ENCODE results near the gene VAT1L.

The VAT1L gene

DNA sequence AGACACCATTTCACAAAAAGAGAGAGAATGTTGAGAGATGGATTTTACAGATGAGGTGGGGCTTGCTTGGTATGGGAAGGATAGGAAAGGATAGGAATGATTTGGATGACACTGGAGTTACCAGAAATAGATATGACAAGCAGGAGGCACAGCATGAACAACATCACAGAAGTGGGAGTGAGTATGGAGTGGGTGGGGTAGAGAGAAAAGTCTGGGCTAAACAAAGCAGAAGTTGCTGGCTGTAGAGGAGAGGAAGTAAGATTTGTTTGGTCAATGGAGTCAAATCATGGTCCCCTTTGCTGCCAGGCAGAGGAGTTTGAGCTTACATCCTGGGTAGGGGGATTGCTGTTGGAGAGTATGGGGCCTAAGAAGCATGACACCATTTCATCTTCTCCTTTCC, 101.7 kb downstream of the VAT1L start:
- H2AFZ ChIP-seq (ENCODE audit: low read length, unreplicated experiment): no peak overlapping the region
- H3K27ac ChIP-seq (ENCODE audit: low read depth, low read length): no peak overlapping the region
- H3K27me3 ChIP-seq (ENCODE audit: insufficient read depth, low read length): 0 out of 2 replicates have a peak, but pooled peaks cover 7% of the 10 kb centered on the region
- no peaks in the 10 kb centered on the region for H3K4me1 ChIP-seq (ENCODE audit: control insufficient read depth, insufficient read depth, low read length, unreplicated experiment)
- H3K36me3 ChIP-seq (ENCODE audit: insufficient read depth, low read length): no peaks in the 10 kb centered on the region
- H3K4me3 ChIP-seq (ENCODE audit: low read depth, low read length): no peak overlapping the region
- no peaks in the 10 kb centered on the region for H3K79me2 ChIP-seq (ENCODE audit: control insufficient read depth, insufficient read depth, low read length, unreplicated experiment)

DNA sequence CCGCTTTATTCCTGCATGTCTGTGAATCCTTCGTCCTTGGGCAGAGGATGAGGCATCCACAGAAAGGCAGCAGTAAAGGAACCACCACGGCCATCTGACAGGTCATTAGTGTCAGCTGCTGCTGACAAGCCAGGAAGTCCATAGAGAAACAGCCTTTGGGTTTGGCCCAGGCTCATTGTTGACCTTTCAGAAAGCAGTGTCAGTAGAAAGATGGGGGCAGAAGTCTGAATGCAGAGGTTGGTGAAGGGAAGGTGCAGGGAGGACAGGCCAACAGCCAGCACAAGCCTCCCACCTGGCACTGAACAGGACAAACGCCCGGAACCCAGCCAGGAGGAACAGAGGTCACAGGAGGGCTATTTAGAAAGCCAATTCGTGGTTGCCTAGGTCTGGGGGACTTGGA, 105.8 kb downstream of the VAT1L start:
- Histone ChIP-seq H3K36me3 (ENCODE audit: insufficient read depth, low read length) (no peaks in the 10 kb centered on the region), H3K27me3 (ENCODE audit: insufficient read depth, low read length) (no peaks in the 10 kb centered on the region), H3K27ac (ENCODE audit: low read depth, low read length) (no peak overlapping the region), H3K4me1 (ENCODE audit: control insufficient read depth, insufficient read depth, low read length, unreplicated experiment) (no peaks in the 10 kb centered on the region), H3K4me3 (ENCODE audit: low read depth, low read length) (no peak overlapping the region), H3K79me2 (ENCODE audit: control insufficient read depth, insufficient read depth, low read length, unreplicated experiment) (no peaks in the 10 kb centered on the region), H2AFZ (ENCODE audit: low read length, unreplicated experiment) (no peak overlapping the region)

DNA sequence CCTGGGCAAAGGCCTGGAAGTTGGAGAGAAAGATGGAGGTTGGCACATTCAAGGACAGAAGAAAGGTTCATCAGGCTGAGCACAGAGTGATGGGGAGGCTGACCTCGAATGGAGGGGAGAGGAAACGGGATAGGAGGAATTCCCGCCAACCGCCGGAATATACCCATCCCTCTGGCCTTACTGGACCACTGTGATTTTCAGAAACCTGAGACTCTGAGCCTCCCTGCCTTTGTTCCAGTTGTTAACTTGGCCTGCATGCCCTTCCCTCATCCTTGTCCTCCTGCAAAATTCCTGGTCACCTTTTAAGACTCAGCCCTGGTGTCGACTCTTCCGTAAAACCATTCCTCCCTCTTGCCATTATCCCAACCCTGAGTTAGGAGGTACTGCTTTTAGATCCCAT, 107.6 kb downstream of the VAT1L start:
- Histone ChIP-seq H2AFZ (ENCODE audit: low read length, unreplicated experiment) (no peak overlapping the region), H3K79me2 (ENCODE audit: control insufficient read depth, insufficient read depth, low read length, unreplicated experiment) (no peaks in the 10 kb centered on the region), H3K27ac (ENCODE audit: low read depth, low read length) (no peak overlapping the region), H3K4me1 (ENCODE audit: control insufficient read depth, insufficient read depth, low read length, unreplicated experiment) (no peaks in the 10 kb centered on the region), H3K27me3 (ENCODE audit: insufficient read depth, low read length) (no peaks in the 10 kb centered on the region), H3K4me3 (ENCODE audit: low read depth, low read length) (no peak overlapping the region), H3K36me3 (ENCODE audit: insufficient read depth, low read length) (no peaks in the 10 kb centered on the region)

DNA sequence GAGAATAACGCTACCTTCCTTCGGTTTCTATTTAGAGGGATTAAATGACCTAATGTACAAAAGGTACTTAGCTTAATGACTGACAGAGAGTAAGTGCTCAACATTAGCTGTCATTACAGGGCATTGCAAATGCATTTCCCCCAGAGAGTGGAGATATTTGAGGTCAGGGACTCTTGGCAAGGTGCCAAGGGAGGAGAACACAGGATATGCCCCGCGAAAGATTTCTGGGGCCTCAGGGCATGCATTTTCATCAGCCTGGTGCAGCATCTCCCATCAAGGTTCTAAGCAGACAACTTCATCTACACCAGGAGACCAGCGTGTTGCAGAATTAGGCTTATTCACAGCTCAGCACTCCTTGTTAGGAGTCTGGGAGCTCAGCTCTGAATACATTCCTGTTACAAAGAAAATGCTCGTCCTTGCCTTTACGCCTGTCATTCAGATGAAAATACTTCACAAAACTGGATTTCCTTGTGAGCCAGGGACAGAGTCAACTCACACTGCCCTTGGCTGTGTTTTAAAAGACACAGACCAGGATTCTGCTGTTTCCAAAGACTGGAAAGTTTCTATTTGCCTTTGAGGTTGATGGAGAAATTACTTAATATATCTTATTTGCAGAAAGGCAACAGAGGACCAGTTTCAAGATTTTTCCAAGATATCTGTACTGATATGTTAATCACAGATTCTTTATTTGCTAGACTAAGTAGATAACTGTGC, 108.2 kb downstream of the VAT1L start:
- H3K4me3 ChIP-seq (ENCODE audit: low read depth, low read length): no peak overlapping the region
- no peak overlapping the region for H3K27ac ChIP-seq (ENCODE audit: low read depth, low read length)
- H3K27me3 ChIP-seq (ENCODE audit: insufficient read depth, low read length): no peaks in the 10 kb centered on the region
- H3K79me2 ChIP-seq (ENCODE audit: control insufficient read depth, insufficient read depth, low read length, unreplicated experiment): no peaks in the 10 kb centered on the region
- H2AFZ ChIP-seq (ENCODE audit: low read length, unreplicated experiment): no peak overlapping the region
- H3K4me1 ChIP-seq (ENCODE audit: control insufficient read depth, insufficient read depth, low read length, unreplicated experiment): no peaks in the 10 kb centered on the region
- H3K36me3 ChIP-seq (ENCODE audit: insufficient read depth, low read length): no peaks in the 10 kb centered on the region

DNA sequence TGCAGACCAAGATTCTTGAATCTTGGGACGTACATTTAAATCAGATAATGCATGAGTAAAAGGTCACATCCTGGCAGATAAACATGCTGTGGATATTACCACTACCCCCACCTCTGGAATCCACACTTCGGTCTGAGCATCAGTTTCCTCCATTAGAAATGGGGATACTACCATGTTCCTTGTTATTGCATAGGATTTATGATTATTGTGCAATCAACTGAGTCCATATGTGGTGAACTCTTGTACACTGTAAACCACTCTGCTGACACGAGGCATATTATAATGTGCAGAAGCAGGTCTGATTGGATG, 108.7 kb downstream of the VAT1L start:
- Histone ChIP-seq H3K4me1 (ENCODE audit: control insufficient read depth, insufficient read depth, low read length, unreplicated experiment) (no peaks in the 10 kb centered on the region), H3K27ac (ENCODE audit: low read depth, low read length) (no peak overlapping the region), H3K27me3 (ENCODE audit: insufficient read depth, low read length) (no peaks in the 10 kb centered on the region), H2AFZ (ENCODE audit: low read length, unreplicated experiment) (no peak overlapping the region), H3K36me3 (ENCODE audit: insufficient read depth, low read length) (no peaks in the 10 kb centered on the region), H3K79me2 (ENCODE audit: control insufficient read depth, insufficient read depth, low read length, unreplicated experiment) (no peaks in the 10 kb centered on the region), H3K4me3 (ENCODE audit: low read depth, low read length) (no peak overlapping the region)

DNA sequence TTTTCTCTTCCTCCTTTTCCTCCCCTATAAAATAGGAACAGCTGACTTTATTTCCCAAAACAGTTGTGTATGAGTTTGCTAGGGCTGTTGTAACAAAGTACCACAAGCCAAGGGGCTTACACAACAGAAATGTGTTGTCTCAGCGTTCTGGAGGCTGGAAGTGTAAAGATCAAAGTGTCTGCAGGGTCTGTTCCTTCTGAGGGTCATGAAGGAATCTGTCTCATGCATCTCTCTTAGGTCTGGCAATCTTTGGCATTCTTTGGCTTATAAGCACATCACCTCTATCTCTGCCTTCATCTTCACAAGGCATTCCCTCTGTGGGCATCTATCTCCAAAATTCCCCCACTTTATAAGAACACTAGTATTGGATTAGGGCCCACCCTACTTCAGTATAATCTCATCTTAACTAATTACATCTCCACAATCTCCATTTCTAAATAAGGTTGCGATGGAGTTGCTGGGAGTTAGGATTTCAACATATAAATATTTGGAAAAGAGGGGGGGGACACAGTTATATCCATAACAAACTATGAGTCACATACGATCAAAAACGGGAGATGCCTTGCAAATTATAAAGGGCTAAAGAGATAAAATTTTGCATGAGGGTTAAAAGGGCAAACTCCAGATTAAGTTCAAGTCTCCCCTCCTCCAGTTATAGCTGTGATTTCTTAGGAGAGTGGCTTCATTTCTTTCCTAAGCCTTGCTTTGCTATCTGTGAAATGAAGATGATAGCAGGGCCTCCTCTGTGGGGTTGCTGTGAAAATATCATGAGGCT, 109.7 kb downstream of the VAT1L start:
- Histone ChIP-seq H3K27me3 (ENCODE audit: insufficient read depth, low read length) (no peaks in the 10 kb centered on the region), H3K4me1 (ENCODE audit: control insufficient read depth, insufficient read depth, low read length, unreplicated experiment) (no peaks in the 10 kb centered on the region), H3K27ac (ENCODE audit: low read depth, low read length) (no peak overlapping the region), H3K36me3 (ENCODE audit: insufficient read depth, low read length) (no peaks in the 10 kb centered on the region), H3K79me2 (ENCODE audit: control insufficient read depth, insufficient read depth, low read length, unreplicated experiment) (no peaks in the 10 kb centered on the region), H3K4me3 (ENCODE audit: low read depth, low read length) (no peak overlapping the region), H2AFZ (ENCODE audit: low read length, unreplicated experiment) (no peak overlapping the region)

DNA sequence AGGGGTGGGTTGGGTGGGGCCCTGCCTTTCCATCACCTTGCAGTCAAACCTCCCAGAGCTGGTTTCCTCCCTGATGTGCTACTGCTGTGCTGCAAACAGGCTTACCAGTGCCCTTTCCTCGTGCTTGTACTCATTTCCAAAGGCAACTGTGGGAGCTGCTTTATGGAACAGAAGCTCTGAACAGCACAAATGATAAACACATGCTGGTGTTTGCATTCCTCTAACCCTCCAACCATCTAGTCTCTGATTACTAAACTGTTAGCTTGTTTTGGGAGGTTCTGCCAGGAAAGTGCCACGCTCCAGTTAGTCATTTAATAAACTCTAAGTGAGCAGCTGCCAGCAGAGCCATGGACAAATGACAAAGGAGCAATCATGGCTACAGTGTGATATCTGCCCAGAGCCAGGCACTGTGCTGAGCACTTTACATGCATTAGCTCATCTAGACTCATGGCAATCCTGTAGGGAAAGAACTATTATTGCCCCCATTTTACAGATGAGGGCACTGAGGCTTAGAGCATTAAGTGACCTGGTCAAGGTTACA, 110.4 kb downstream of the VAT1L start:
- H3K36me3 ChIP-seq (ENCODE audit: insufficient read depth, low read length): no peaks in the 10 kb centered on the region
- no peaks in the 10 kb centered on the region for H3K79me2 ChIP-seq (ENCODE audit: control insufficient read depth, insufficient read depth, low read length, unreplicated experiment)
- no peaks in the 10 kb centered on the region for H3K4me1 ChIP-seq (ENCODE audit: control insufficient read depth, insufficient read depth, low read length, unreplicated experiment)
- no peak overlapping the region for H3K27ac ChIP-seq (ENCODE audit: low read depth, low read length)
- H3K4me3 ChIP-seq (ENCODE audit: low read depth, low read length): no peak overlapping the region
- H3K27me3 ChIP-seq (ENCODE audit: insufficient read depth, low read length): no peaks in the 10 kb centered on the region
- H2AFZ ChIP-seq (ENCODE audit: low read length, unreplicated experiment): no peak overlapping the region

DNA sequence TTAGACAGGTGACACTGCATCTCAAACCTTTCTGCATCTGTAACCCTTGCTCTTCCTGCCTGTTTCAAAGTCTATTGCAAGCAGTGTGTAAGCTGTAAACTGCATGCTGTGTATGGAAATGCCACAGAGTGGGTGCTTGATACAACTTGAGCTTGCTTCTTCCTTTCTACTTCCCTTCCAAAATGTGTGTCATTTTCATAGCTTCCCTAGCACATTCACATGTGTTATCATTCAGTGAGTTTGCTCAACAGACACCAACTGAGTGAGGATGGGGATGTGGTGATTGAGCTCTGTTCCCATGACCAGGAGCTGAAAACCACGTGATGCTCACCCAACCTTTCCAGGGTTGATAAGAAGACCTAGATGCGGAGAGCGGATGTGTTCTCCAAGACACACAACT, 111.1 kb downstream of the VAT1L start:
- Histone ChIP-seq H3K36me3 (ENCODE audit: insufficient read depth, low read length) (no peaks in the 10 kb centered on the region), H3K27ac (ENCODE audit: low read depth, low read length) (no peak overlapping the region), H2AFZ (ENCODE audit: low read length, unreplicated experiment) (no peak overlapping the region), H3K79me2 (ENCODE audit: control insufficient read depth, insufficient read depth, low read length, unreplicated experiment) (no peaks in the 10 kb centered on the region), H3K4me1 (ENCODE audit: control insufficient read depth, insufficient read depth, low read length, unreplicated experiment) (no peaks in the 10 kb centered on the region), H3K27me3 (ENCODE audit: insufficient read depth, low read length) (no peaks in the 10 kb centered on the region), H3K4me3 (ENCODE audit: low read depth, low read length) (no peak overlapping the region)

DNA sequence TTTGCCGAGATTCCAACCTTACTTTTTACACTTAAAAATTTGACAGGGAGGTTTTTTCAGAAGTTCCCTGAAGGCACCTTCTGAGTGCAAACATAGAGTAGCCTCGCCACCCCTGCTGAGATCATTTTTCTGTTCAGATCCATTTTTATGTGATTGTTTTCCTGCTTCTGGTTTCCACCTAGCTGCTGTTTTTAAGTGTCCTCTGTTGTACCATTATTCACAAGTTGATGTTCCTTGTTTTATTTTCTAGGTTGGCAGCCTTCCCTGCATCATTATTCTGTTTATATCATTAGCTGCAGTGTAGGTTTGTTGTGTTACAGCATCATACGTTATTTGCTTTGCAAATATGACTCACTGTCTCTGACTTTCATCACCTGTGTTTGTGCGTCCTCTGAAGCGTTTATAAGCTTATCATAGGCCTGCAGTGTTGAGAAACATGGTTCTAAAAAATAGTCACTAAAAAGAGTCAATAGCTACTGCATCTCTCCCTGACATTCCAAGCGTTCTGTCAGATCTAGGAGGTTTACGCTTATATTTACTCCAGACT, 117.1 kb downstream of the VAT1L start:
- no peaks in the 10 kb centered on the region; the same call in 1 of the 2 replicates for H3K27me3 ChIP-seq (ENCODE audit: insufficient read depth, low read length)
- H2AFZ ChIP-seq (ENCODE audit: low read length, unreplicated experiment): no peak overlapping the region
- no peaks in the 10 kb centered on the region for H3K4me1 ChIP-seq (ENCODE audit: control insufficient read depth, insufficient read depth, low read length, unreplicated experiment)
- no peak overlapping the region for H3K4me3 ChIP-seq (ENCODE audit: low read depth, low read length)
- no peak overlapping the region for H3K27ac ChIP-seq (ENCODE audit: low read depth, low read length)
- no peaks in the 10 kb centered on the region for H3K79me2 ChIP-seq (ENCODE audit: control insufficient read depth, insufficient read depth, low read length, unreplicated experiment)
- H3K36me3 ChIP-seq (ENCODE audit: insufficient read depth, low read length): no peaks in the 10 kb centered on the region

DNA sequence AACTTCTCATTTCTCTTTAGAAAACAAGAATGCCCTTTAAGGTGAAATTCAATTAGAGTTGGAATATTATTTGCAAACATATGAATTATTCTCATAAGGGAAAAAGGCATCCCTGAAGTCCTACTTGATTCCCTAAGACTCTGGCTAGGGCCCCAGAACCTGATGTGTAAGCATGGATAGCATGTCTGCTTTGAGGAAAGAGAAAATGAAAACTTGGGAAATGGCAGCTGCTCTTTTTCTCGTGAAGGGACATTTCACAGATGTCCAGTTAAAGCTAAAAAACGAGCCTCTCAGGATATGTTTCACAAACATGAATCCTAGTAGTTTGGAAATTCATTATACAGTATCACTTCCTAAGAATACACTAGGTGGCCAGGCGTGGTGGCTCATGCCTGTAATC, 121.7 kb downstream of the VAT1L start:
- no peaks in the 10 kb centered on the region for H3K79me2 ChIP-seq (ENCODE audit: control insufficient read depth, insufficient read depth, low read length, unreplicated experiment)
- H3K36me3 ChIP-seq (ENCODE audit: insufficient read depth, low read length): no peaks in the 10 kb centered on the region
- H3K4me1 ChIP-seq (ENCODE audit: control insufficient read depth, insufficient read depth, low read length, unreplicated experiment): no peaks in the 10 kb centered on the region
- H3K27ac ChIP-seq (ENCODE audit: low read depth, low read length): no peak overlapping the region
- H2AFZ ChIP-seq (ENCODE audit: low read length, unreplicated experiment): no peak overlapping the region
- H3K27me3 ChIP-seq (ENCODE audit: insufficient read depth, low read length): no peaks in the 10 kb centered on the region; the same call in 1 of the 2 replicates
- no peak overlapping the region for H3K4me3 ChIP-seq (ENCODE audit: low read depth, low read length)

DNA sequence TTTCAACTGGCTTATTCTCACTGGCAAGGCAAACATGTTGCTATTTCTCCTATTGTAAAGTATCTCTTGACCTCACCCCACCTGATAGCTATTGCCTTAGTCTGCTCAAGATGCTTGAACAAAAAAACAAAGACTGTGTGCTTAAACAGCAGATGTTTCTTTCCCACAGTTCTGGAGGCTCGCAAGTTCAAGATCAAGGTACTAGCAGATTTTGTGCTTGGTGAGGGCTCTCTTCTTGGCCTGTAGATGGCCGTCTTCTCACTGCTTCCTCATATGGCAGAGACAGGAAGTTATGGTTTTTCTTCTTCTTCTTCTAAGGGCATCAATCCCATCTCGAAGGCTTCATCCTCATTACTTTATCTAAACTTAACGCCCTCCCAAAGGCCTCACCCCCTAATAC, 124.3 kb downstream of the VAT1L start:
- Histone ChIP-seq H3K4me1 (ENCODE audit: control insufficient read depth, insufficient read depth, low read length, unreplicated experiment) (no peaks in the 10 kb centered on the region), H3K36me3 (ENCODE audit: insufficient read depth, low read length) (no peaks in the 10 kb centered on the region), H3K27me3 (ENCODE audit: insufficient read depth, low read length) (no peaks in the 10 kb centered on the region), H3K4me3 (ENCODE audit: low read depth, low read length) (no peak overlapping the region), H2AFZ (ENCODE audit: low read length, unreplicated experiment) (no peak overlapping the region), H3K79me2 (ENCODE audit: control insufficient read depth, insufficient read depth, low read length, unreplicated experiment) (no peaks in the 10 kb centered on the region), H3K27ac (ENCODE audit: low read depth, low read length) (no peak overlapping the region)
